ENCODE measurements around the gene SH2D7.
A peak's percentile ranks its signal among the peaks of the same experiment; 100 is the strongest.

The SH2D7 gene

DNA sequence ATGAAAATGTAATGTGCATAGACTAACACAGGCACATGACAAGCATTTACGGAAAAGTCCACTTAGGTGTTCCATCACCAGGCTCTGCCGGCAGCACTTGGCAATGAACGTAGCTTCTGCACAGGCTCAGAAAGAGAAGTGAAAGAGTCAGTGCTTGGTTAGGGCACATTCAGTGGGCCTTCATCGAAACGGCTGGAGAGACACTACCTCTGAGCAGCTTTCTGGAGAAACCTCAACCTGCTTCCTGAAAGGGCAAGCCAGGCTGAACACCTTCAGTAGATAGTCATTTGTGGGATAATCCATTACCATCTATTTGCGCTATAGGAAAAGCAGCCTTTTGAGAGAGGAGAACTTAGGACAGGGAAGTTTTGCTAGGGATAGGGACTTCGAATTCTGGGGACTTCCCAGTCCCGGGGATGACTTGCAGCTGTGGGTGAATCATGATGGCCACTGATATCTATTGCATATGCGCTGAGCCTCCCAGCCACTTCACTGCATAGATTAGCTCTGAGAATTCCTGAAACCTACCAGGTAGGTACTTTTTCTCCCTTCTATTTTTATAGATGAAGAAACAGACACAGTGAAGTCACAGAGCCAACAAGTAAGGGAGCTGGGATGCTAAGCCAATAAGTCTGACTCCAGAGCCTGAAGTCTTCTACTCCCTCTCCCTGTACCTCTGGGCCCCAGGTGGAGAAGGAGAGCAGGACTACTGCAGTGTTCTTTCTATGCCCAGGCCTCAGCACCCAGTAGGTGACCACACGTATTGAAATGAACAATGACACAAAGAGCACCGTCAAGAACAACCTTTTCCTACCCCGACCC, 4.2 kb upstream of the SH2D7 start:
- peak overlapping the region; percentile 10; the same call in 1 of the 2 replicates for H3K27ac ChIP-seq
- TF ChIP-seq POLR2AphosphoS5 (IDR thresholded peaks at IDR 0.05; ENCODE audit: borderline replicate concordance, low read depth, low read length) (no peak), EZH2 (IDR thresholded peaks at IDR 0.05) (no peak)
- H3K9ac ChIP-seq (ENCODE audit: insufficient read length): no peak overlapping the region
- no peak overlapping the region for H3K4me3 ChIP-seq
- no peak for DNase-seq (ENCODE audit: low read depth, low spot score)
- no peaks in the 10 kb centered on the region for H3K36me3 ChIP-seq (ENCODE audit: insufficient read depth, low read length)
- H3K9me3 ChIP-seq (ENCODE audit: low read depth, low read length): no peaks in the 10 kb centered on the region

DNA sequence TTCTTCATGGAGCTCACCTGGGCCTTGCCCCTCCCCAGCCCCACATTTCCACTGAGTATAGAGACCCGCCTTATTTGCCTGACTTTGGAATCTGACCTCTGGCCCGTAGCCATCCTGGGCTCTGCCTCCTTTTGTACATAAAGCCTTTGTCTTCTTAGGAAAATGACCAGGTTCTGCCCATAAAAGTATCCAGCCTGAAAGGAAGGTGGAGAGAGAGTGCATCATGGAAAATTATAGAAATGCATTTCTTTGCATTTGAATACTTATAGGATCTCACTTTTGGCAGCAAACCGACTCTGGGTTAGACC, 3.6 kb upstream of the SH2D7 start:
- H3K36me3 ChIP-seq (ENCODE audit: insufficient read depth, low read length): no peaks in the 10 kb centered on the region
- H3K9me3 ChIP-seq (ENCODE audit: low read depth, low read length): no peaks in the 10 kb centered on the region
- no peak overlapping the region for H3K9ac ChIP-seq (ENCODE audit: insufficient read length)
- no peak overlapping the region for H3K27ac ChIP-seq
- H3K4me3 ChIP-seq: no peak overlapping the region
- no peak for TF ChIP-seq POLR2AphosphoS5 (IDR thresholded peaks at IDR 0.05; ENCODE audit: borderline replicate concordance, low read depth, low read length)
- no peak for TF ChIP-seq FOXP2 (optimal IDR thresholded peaks at IDR 0.05; ENCODE audit: control extremely low read depth, extremely low read length, insufficient read depth)
- TF ChIP-seq EZH2 (IDR thresholded peaks at IDR 0.05): no peak
- no peak for DNase-seq (ENCODE audit: low read depth, low spot score)

DNA sequence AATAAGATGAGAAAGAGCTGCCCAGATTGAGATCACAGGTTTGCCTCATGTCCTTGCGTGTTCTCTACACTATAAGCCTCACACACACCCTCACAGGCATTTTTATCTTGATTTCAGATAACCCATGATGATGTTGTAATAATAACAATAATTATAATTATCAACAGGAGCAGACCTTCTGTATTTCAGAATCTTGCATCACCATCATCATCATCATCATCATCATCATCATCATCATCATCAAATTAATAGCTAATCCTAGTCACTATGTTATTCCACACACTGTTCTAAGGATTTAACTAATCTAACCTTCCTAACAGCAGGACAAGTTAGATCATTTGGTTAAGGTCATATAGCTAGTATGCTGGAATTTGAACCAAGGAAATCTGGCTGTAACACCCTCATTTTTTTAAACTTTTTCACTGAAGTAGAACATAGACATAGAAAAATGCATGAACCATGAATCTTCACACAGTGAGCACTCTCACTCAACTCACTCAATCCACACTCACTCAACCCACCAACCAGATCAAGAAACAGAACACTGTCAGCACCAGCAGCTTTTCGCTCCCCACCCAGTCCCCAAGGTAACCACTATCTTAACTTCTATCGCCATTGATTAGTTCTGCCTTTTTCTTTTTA, 1.8 kb upstream of the SH2D7 start:
- no peak for DNase-seq (ENCODE audit: low read depth, low spot score)
- H3K27ac ChIP-seq: no peak overlapping the region
- no peak overlapping the region for H3K9ac ChIP-seq (ENCODE audit: insufficient read length)
- no peaks in the 10 kb centered on the region for H3K9me3 ChIP-seq (ENCODE audit: low read depth, low read length)
- H3K36me3 ChIP-seq (ENCODE audit: insufficient read depth, low read length): no peaks in the 10 kb centered on the region
- H3K4me3 ChIP-seq: no peak overlapping the region
- TF ChIP-seq POLR2AphosphoS5 (IDR thresholded peaks at IDR 0.05; ENCODE audit: borderline replicate concordance, low read depth, low read length): no peak

DNA sequence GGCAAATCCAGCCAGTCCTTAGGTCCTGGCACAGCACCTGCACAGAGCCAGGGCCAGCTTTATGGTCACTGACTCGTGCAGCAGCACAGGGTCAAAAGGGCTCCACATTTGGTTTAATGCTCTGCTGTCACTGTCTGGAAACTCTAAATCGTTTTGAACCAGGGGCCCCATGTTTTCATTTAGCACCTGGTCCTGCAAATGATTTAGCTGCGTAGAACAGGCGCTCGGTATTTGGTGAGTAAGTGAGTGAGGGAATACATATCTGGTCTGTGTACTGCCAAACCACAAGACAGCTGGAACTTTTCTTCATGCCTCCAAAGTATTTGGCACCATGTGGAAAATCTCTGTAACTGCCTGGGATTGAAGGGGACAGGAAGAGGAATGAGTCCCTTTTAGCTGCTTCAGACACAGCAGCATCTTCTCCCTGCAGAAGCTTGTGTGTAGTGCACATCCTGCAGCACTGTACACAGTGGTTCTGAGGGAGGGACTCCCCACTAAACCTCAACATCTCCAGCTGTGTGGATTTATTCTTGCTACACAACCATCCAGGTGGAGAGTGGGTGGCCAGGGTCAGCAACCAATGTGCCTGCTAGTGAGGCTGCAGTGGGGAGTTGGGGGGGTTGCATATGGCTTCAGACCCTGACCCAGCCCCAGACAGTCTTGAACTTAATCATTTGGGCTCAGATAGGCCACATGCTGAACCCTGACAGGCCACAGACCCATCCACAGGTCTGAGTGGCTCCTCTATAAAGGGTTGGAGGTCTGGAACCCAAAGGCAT, 1.1 kb downstream of the SH2D7 start:
- Histone ChIP-seq H3K9ac (ENCODE audit: insufficient read length) (no peak overlapping the region), H3K9me3 (ENCODE audit: low read depth, low read length) (no peaks in the 10 kb centered on the region), H3K4me3 (no peak overlapping the region), H3K27ac (peak overlapping the region; percentile 26; the same call in 1 of the 2 replicates), H3K36me3 (ENCODE audit: insufficient read depth, low read length) (no peaks in the 10 kb centered on the region)
- no peak for DNase-seq (ENCODE audit: low read depth, low spot score)
- no peak for TF ChIP-seq EZH2 (IDR thresholded peaks at IDR 0.05)
- TF ChIP-seq POLR2AphosphoS5 (IDR thresholded peaks at IDR 0.05; ENCODE audit: borderline replicate concordance, low read depth, low read length): no peak
- no peak for TF ChIP-seq FOXP2 (optimal IDR thresholded peaks at IDR 0.05; ENCODE audit: control extremely low read depth, extremely low read length, insufficient read depth)

DNA sequence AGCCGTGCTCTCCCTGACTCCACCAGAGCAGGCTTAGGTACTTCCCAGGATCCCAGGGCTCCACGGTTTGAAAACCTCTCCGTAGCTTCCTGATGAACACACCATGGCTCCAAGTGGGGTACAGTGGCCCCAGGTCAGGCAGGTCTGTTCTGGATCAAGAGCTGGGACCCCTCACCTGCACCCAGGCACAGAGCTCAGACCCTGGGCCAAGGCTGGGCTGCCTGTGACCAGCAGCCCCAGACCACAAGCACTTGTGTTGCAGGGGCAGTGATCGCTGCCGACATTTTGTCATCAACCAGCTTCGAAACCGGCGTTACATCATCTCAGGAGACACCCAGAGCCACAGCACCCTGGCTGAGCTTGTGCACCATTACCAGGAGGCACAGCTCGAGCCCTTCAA, 5.3 kb downstream of the SH2D7 start:
- TF ChIP-seq EZH2 (IDR thresholded peaks at IDR 0.05) (no peak), FOXP2 (optimal IDR thresholded peaks at IDR 0.05; ENCODE audit: control extremely low read depth, extremely low read length, insufficient read depth) (no peak)
- Histone ChIP-seq H3K9me3 (ENCODE audit: low read depth, low read length) (no peaks in the 10 kb centered on the region), H3K27ac (no peak overlapping the region), H3K9ac (ENCODE audit: insufficient read length) (no peak overlapping the region), H3K4me3 (no peak overlapping the region), H3K36me3 (ENCODE audit: insufficient read depth, low read length) (no peaks in the 10 kb centered on the region)
- no peak for DNase-seq (ENCODE audit: low read depth, low spot score)

DNA sequence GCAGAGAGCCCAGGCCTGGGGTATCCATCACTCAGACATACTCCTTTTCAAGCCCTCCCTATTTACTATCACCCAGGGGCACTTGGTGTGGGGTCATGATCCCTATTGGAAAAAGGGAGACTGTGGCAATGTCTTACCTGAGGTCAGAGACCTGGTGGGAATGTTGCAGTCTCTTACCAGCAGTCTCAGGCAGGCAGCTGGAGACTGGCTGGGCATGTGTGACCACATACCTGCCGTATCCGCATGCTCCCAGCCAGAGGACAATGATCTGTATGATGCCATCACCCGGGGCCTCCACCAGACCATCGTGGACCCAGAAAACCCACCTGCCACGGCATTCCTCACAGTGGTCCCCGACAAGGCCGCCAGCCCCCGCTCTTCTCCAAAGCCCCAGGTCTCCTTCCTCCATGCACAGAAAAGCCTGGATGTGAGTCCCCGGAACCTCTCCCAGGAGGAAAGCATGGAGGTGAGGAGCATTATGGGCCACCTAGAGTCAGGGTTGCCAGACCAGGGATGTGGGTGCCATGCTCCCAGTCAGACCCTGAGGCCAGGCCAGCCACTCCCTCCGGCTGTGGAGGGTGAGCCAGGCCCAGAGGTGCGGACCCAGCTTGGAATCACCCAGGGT, 5.9 kb downstream of the SH2D7 start:
- DNase-seq (ENCODE audit: low read depth, low spot score): no peak
- no peak for TF ChIP-seq POLR2AphosphoS5 (IDR thresholded peaks at IDR 0.05; ENCODE audit: borderline replicate concordance, low read depth, low read length)
- no peak for TF ChIP-seq FOXP2 (optimal IDR thresholded peaks at IDR 0.05; ENCODE audit: control extremely low read depth, extremely low read length, insufficient read depth)
- no peak for TF ChIP-seq EZH2 (IDR thresholded peaks at IDR 0.05)
- H3K9me3 ChIP-seq (ENCODE audit: low read depth, low read length): no peaks in the 10 kb centered on the region
- H3K9ac ChIP-seq (ENCODE audit: insufficient read length): no peak overlapping the region
- no peaks in the 10 kb centered on the region for H3K36me3 ChIP-seq (ENCODE audit: insufficient read depth, low read length)
- H3K4me3 ChIP-seq: no peak overlapping the region
- no peak overlapping the region for H3K27ac ChIP-seq

DNA sequence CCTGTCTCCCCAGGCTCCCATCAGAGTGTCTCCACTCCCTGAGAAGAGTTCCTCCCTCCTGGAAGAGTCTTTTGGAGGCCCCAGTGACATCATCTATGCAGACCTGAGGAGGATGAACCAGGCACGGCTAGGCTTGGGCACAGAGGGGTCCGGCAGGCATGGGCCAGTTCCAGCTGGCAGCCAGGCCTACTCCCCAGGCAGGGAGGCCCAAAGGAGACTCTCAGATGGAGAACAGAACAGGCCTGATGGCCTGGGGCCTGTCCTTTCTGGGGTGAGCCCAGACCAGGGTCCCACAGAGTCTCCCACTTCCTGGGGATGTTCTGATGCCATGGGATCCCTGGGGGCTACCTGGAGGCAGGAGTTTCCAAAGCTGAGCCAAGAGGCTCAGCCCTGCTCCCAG, 8.5 kb downstream of the SH2D7 start:
- H3K9me3 ChIP-seq (ENCODE audit: low read depth, low read length): no peaks in the 10 kb centered on the region
- no peaks in the 10 kb centered on the region for H3K36me3 ChIP-seq (ENCODE audit: insufficient read depth, low read length)
- no peak overlapping the region for H3K9ac ChIP-seq (ENCODE audit: insufficient read length)
- TF ChIP-seq EZH2 (IDR thresholded peaks at IDR 0.05) (no peak), FOXP2 (optimal IDR thresholded peaks at IDR 0.05; ENCODE audit: control extremely low read depth, extremely low read length, insufficient read depth) (no peak), POLR2AphosphoS5 (IDR thresholded peaks at IDR 0.05; ENCODE audit: borderline replicate concordance, low read depth, low read length) (no peak)
- no peak overlapping the region for H3K4me3 ChIP-seq
- DNase-seq (ENCODE audit: low read depth, low spot score): no peak
- no peak overlapping the region for H3K27ac ChIP-seq

DNA sequence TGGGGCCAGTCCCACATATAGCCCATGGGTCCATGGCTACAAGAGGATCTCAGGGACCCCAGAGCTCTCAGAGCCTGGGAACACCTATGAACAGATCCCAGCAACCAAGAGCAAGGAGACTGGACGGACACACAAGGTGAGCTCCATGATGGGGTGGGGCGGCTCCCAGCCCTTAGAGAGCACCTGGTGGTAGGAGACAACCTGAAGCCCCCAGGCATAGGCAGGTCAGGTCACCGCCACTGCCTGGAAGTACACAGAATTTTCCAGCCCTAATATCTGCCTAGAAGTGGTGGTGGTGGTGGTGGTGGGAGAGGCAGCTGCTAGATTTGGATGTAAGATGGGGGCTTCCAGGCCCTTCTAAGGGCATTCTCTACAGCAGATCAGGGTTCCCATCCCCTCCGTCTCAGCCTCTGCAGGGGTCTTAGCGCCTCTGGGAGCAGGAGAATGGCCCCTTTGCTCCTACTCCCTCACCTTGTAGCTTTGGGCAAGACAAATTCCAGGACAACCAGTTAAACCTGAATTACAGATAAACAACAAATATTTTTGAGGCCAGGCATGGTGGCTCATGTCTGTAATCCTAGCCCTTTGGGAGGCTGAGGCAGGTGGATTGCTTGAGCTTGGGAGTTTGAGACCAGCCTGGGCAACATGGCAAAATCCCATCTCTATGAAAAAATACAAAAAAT, 9.2 kb downstream of the SH2D7 start:
- no peak for DNase-seq (ENCODE audit: low read depth, low spot score)
- no peaks in the 10 kb centered on the region for H3K36me3 ChIP-seq (ENCODE audit: insufficient read depth, low read length)
- H3K27ac ChIP-seq: no peak overlapping the region
- no peak overlapping the region for H3K4me3 ChIP-seq
- no peak overlapping the region for H3K9ac ChIP-seq (ENCODE audit: insufficient read length)
- TF ChIP-seq FOXP2 (optimal IDR thresholded peaks at IDR 0.05; ENCODE audit: control extremely low read depth, extremely low read length, insufficient read depth): no peak
- no peak for TF ChIP-seq POLR2AphosphoS5 (IDR thresholded peaks at IDR 0.05; ENCODE audit: borderline replicate concordance, low read depth, low read length)
- H3K9me3 ChIP-seq (ENCODE audit: low read depth, low read length): no peaks in the 10 kb centered on the region

All from SK-N-MC (cell line).